GM21360 (cell line): ENCODE measurements around the gene IL22RA1.

ENCODE experiments used
- ATAC-seq: cut with Tn5 transposase; IDR thresholded peaks from one replicate; pipeline ENCODE4 v1.9.1; 2021; ENCODE audit warnings: mild to moderate bottlenecking, moderate library complexity; ENCODE audit not compliant: unreplicated experiment

The IL22RA1 gene

GRCh38 chr1:24117722-24118409, 25.1 kb downstream of the IL22RA1 start:
- no peak for ATAC-seq

GRCh38 chr1:24117132-24117531, 25.8 kb downstream of the IL22RA1 start:
- ATAC-seq: no peak

- ATAC-seq: no peak
These were observed 28.2 kb downstream of the IL22RA1 start for GRCh38 chr1:24114753-24115152.

GRCh38 chr1:24113641-24114033, 29.3 kb downstream of the IL22RA1 start:
- ATAC-seq: no peak

GRCh38 chr1:24111996-24112779, 30.8 kb downstream of the IL22RA1 start, which contains the start of gene MYOM3:
MYOM3 (minus strand) TSS chr1:24112135; CDS start chr1:24108636, 3,499 bp downstream.
- no peak for ATAC-seq

GRCh38 chr1:24111262-24111995, 31.5 kb downstream of the IL22RA1 start:
- ATAC-seq: no peak

- no peak for ATAC-seq
These were observed 32.2 kb downstream of the IL22RA1 start for GRCh38 chr1:24110642-24111261.

- ATAC-seq: no peak
These were observed 33.1 kb downstream of the IL22RA1 start for GRCh38 chr1:24109686-24110475.

- ATAC-seq: no peak
These were observed 33.8 kb downstream of the IL22RA1 start for GRCh38 chr1:24109166-24109483.

GRCh38 chr1:24108334-24109165, 34.4 kb downstream of the IL22RA1 start:
- no peak for ATAC-seq

GRCh38 chr1:24107462-24108138, 35.3 kb downstream of the IL22RA1 start:
- ATAC-seq: no peak

GRCh38 chr1:24105368-24106160, 37.4 kb downstream of the IL22RA1 start:
- ATAC-seq: no peak

GRCh38 chr1:24104854-24105253, 38.1 kb downstream of the IL22RA1 start:
- ATAC-seq: no peak

- no peak for ATAC-seq
These were observed 39.1 kb downstream of the IL22RA1 start for GRCh38 chr1:24103879-24104278.

GRCh38 chr1:24103408-24103807, 39.5 kb downstream of the IL22RA1 start:
- ATAC-seq: no peak

GRCh38 chr1:24102961-24103360, 40.0 kb downstream of the IL22RA1 start:
- ATAC-seq: no peak

GRCh38 chr1:24101796-24102586, 40.9 kb downstream of the IL22RA1 start:
- ATAC-seq: no peak
